Pulmonary artery endothelial cell (primary cell): ENCODE measurements around the gene PACS2. TPM values are rescaled to one million over a fixed set of nuclear protein-coding genes. Genes with fewer than 3 reads are reported as not detected.
"Not testable (repeated sequence)": the region's sequence is repeated elsewhere in the genome, so short reads cannot be mapped to it uniquely, and the experiment has no call there.

Experiments used
- DNase-seq: peaks from one replicate; pipeline ENCODE4 v3.0.0-alpha.2; 2011; ENCODE audit warnings: low read depth, low spot score
- total RNA-seq: library from RNA; depleted of rRNA; stranded (reverse); fragments of >200 nt; gene quantifications from 2 replicates; pipeline ENCODE4 v1.2.3, GENCODE V29; 2014

The PACS2 gene
- total RNA-seq, 1 donor from 2014 or later, result 52.6 TPM

GRCh38 chr14:105287249-105288102, 27.1 kb upstream of the PACS2 start:
- no peak for DNase-seq

GRCh38 chr14:105288936-105289335, 25.6 kb upstream of the PACS2 start:
- not testable (repeated sequence) for DNase-seq

GRCh38 chr14:105290621-105291346, 23.8 kb upstream of the PACS2 start:
- DNase-seq, result no peak

- peak; percentile 35 for DNase-seq
These were observed 21.5 kb upstream of the PACS2 start for GRCh38 chr14:105292826-105293711.

- peak; percentile 71 for DNase-seq
These were observed 20.4 kb upstream of the PACS2 start for GRCh38 chr14:105294142-105294597.

GRCh38 chr14:105297311-105297710, 17.2 kb upstream of the PACS2 start:
- DNase-seq, result not testable (repeated sequence)

GRCh38 chr14:105299654-105300541, 14.7 kb upstream of the PACS2 start:
- DNase-seq, result no peak

GRCh38 chr14:105300542-105301102, 13.9 kb upstream of the PACS2 start, which contains the start of gene BRF1:
TSS of gene BRF1 (minus strand) at chr14:105301001. CDS start at chr14:105300629, 372 bp downstream.
- peak; percentile 79 for DNase-seq

- peak; percentile 63 for DNase-seq
These were observed 13.2 kb upstream of the PACS2 start for GRCh38 chr14:105301103-105301914.

GRCh38 chr14:105301915-105302249, 12.7 kb upstream of the PACS2 start:
- not testable (repeated sequence) for DNase-seq

GRCh38 chr14:105303949-105304348, 10.6 kb upstream of the PACS2 start:
- DNase-seq, result no peak

- no peak for DNase-seq
These were observed 10.0 kb upstream of the PACS2 start for GRCh38 chr14:105304565-105304964.

- no peak for DNase-seq
These were observed 9.2 kb upstream of the PACS2 start for GRCh38 chr14:105305345-105305744.

- DNase-seq, result no peak
These were observed 8.8 kb upstream of the PACS2 start for GRCh38 chr14:105305791-105306190.

GRCh38 chr14:105307052-105307727, 7.4 kb upstream of the PACS2 start:
- DNase-seq, result no peak

- DNase-seq, result no peak
These were observed 5.2 kb upstream of the PACS2 start for GRCh38 chr14:105309371-105309770.

- no peak for DNase-seq
These were observed 2.7 kb upstream of the PACS2 start for GRCh38 chr14:105311838-105312237.

GRCh38 chr14:105312973-105313372, 1.6 kb upstream of the PACS2 start:
- DNase-seq, result no peak
